Pancreas (tissue), 10 donors: ENCODE results near the gene GPC5. TPM values are rescaled to one million over a fixed set of nuclear protein-coding genes. Genes with fewer than 3 reads are reported as not detected.

Experiments
- ATAC-seq, 4 donors: fragments of 200-7000 bp; cut with Tn5 transposase; one replicate each; pipeline versions ENCODE4 v1.8.0 to v1.9.1; 2020; ENCODE audit warnings: mild to moderate bottlenecking in 4 of 4, moderate library complexity in 4 of 4
- DNase-seq, 6 donors: peaks; one replicate each; pipeline ENCODE4 v3.0.0-alpha.2; 2020
- FAIRE-seq: peaks from 2 replicates; lab custom pipeline; 2012; peaks lifted over from hg19 to GRCh38; lab: Jason Lieb, UNC
- H3K27ac ChIP-seq, 4 donors: fragments of 200-600 bp; sonication (generic); 1 replicate in 3 of 4; 2 replicates in 1 of 4; pipeline versions ENCODE4 v1.5.0 to v1.8.0; 2020
- H3K27me3 ChIP-seq, 4 donors: fragments of 200-600 bp; one replicate each; pipeline ENCODE4 v1.8.0; 2021
- H3K36me3 ChIP-seq, 3 donors: fragments of 200-600 bp; sonication (generic) in 1 of 3; one replicate each; pipeline versions ENCODE4 v1.5.0 to v1.8.0; 2020 to 2021
- H3K4me1 ChIP-seq, 3 donors: fragments of 200-600 bp; one replicate each; pipeline ENCODE4 v1.8.0; 2021
- H3K4me3 ChIP-seq, 4 donors: fragments of 200-600 bp; sonication (generic) in 2 of 4; one replicate each; pipeline versions ENCODE4 v1.5.0 to v1.8.0; 2020 to 2021
- H3K9me3 ChIP-seq, 4 donors: fragments of 200-600 bp; one replicate each; pipeline ENCODE4 v1.8.0; 2021
- WGBS, 2 donors: extraction: QIAGEN DNeasy Blood & Tissue Kit; methylation state at CpG; one replicate each; pipeline ENCODE4 v1.1.7; 2013; 5-methylcytosine and 5-hydroxymethylcytosine counted together
- intact Hi-C, 3 donors: fragments of 100-400 bp; cut with DNase I; formaldehyde crosslinking; loops; one replicate each; pipeline versions ENCODE4 v1.11.1 to v1.14.2; 2022
- polyA plus RNA-seq, 2 donors: library from polyadenylated mRNA; stranded (reverse); fragments of 200-250 nt; gene quantifications; one replicate each; pipeline ENCODE4 v1.2.3, GENCODE V29; 2013
- total RNA-seq, 6 donors: library from RNA; stranded (reverse); fragmentation: NEBNext Ultra II Directional in 4 of 6; extraction: Animal tissue kit (Norgen Biotek cat#: 25700) in 4 of 6; gene quantifications; one replicate each; pipeline versions ENCODE4 v1.2.1 to v1.2.4, GENCODE V29; 2021 to 2023
- TF ChIP-seq, protein P1 (sequence below), 4 donors: fragments of 200-600 bp; sonication (generic) in 3 of 4; IDR thresholded peaks; one replicate each; pipeline versions ENCODE4 v1.5.0 to v1.8.0; 2021; ENCODE audit warnings: antibody characterized with exemption in 4 of 4
- donor health status: healthy with polysubstance abuse.
- donor health status: DM: no; HTN: no; CAD: no; lungs with moderate emphysema.
- donor health status: DM: no; HTN: no; CAD: no.
- donor health status: control.
- donor health status: control.
- donor health status: Bipolar disorder and iron deficiency.
- donor health status: DM: yes; HTN: yes; CAD: no.
- donor health status: DM: no; HTN: no; CAD: no.
- donor health status: DM: no; HTN: no; CAD: no.
- donor health status: DM: yes; HTN: yes; CAD: no.

The GPC5 gene
- total and polyA plus RNA-seq, 8 donors: 0.12 to 0.35 (median 0.35) TPM; not detected in 5

DNA sequence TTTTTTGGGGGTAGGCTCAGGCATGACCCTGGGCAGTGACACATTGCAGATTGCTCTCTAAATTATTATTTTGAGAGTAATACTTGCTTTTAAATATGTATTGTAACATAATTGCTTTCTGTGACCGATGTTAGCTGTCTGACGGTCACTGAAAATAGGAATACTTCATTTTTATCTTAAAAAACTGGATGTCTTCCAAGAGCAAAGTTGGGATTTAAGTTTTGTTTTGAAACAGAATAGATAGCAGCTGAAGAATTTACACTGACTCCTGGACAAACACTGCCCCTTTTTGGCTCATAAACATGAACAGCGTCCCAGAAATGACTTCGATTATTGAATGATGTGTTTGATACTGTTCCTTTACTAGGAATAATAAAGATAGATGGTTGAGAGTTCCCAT is 535.9 kb downstream of the GPC5 start:
- no peak overlapping the region for H3K4me3 ChIP-seq
- 21 to 36% methylated on average over 4 of the region's 4 CpGs for WGBS, 2 donors
- no peaks in the 10 kb centered on the region for H3K9me3 ChIP-seq
- H3K4me1 ChIP-seq: no peaks in the 10 kb centered on the region
- DNase-seq (no peak), FAIRE-seq (no peak), ATAC-seq (no peak)
- TF ChIP-seq, protein P1, sequence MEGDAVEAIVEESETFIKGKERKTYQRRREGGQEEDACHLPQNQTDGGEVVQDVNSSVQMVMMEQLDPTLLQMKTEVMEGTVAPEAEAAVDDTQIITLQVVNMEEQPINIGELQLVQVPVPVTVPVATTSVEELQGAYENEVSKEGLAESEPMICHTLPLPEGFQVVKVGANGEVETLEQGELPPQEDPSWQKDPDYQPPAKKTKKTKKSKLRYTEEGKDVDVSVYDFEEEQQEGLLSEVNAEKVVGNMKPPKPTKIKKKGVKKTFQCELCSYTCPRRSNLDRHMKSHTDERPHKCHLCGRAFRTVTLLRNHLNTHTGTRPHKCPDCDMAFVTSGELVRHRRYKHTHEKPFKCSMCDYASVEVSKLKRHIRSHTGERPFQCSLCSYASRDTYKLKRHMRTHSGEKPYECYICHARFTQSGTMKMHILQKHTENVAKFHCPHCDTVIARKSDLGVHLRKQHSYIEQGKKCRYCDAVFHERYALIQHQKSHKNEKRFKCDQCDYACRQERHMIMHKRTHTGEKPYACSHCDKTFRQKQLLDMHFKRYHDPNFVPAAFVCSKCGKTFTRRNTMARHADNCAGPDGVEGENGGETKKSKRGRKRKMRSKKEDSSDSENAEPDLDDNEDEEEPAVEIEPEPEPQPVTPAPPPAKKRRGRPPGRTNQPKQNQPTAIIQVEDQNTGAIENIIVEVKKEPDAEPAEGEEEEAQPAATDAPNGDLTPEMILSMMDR (IDR thresholded peaks at IDR 0.05): no peak
- no peak overlapping the region for H3K27ac ChIP-seq
- intact Hi-C loops: no loop called here
- H3K27me3 ChIP-seq: no peaks in the 10 kb centered on the region
- no peaks in the 10 kb centered on the region for H3K36me3 ChIP-seq

DNA sequence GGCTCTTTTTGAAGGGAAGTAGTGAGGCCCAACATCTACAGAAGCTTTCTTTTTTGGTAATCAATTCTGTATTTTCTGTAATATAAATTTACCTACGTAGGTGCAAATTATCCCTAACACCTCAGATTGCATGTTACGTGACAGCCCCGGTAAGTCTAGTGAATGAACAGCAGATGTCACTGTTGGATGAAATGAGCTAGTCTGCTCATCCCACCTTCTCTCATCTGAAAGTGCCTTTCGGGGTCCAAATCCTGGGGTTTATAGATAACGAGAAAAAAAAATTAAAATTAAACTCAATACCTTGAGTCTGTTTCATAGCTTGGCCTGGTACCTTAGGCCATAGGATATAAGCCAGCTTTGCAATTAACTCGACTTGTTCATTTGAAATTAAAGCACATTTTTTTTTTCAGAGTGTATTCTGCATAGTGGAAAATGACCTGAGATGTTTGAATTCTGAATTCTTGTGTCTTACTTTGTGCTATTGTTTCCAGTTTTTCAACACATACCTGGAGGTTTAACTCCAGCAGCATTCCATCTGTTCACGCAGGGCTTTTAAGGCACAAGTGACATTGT is 548.2 kb downstream of the GPC5 start:
- peak; percentile 47 for FAIRE-seq
- no peak for DNase-seq
- H3K27me3 ChIP-seq: no peaks in the 10 kb centered on the region
- intact Hi-C loops: no loop called here
- H3K4me3 ChIP-seq: no peak overlapping the region
- no peaks in the 10 kb centered on the region for H3K36me3 ChIP-seq
- TF ChIP-seq, protein P1 (IDR thresholded peaks at IDR 0.05): peak in 2 of 4 donors; percentile 11 to 44
- no peaks in the 10 kb centered on the region for H3K4me1 ChIP-seq
- no peak overlapping the region for H3K27ac ChIP-seq
- peak in 2 of 4 donors; percentile 50 to 64 for ATAC-seq
- WGBS, 2 donors: 22 to 23% methylated on average over 7 of the region's 7 CpGs
- H3K9me3 ChIP-seq: no peaks in the 10 kb centered on the region

DNA sequence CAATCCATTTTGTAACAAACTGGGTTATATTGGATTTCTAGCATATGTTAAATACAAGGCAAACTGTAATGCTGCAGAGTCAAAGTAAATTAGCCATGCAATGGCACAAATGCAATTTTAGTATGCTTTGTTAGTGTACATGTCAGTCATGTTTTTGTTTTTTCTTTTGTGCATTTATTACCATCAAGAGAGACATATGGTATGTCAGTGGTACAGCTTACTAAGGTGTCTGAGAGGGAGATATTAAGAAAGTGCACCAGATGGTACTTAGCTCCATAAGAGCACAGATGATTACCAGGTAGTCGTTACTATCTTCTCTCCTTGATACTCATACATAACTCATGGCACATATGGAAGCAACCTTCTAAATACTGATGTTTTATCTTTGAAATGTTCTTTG is 550.3 kb downstream of the GPC5 start:
- Histone ChIP-seq H3K4me3 (no peak overlapping the region), H3K27ac (no peak overlapping the region), H3K4me1 (no peaks in the 10 kb centered on the region), H3K27me3 (no peaks in the 10 kb centered on the region), H3K9me3 (no peaks in the 10 kb centered on the region), H3K36me3 (no peaks in the 10 kb centered on the region)
- FAIRE-seq (no peak), ATAC-seq (no peak), DNase-seq (no peak)
- 55 to 57% methylated on average over 1 of the region's 1 CpG for WGBS, 2 donors
- TF ChIP-seq, protein P1 (IDR thresholded peaks at IDR 0.05): no peak
- intact Hi-C loops: no loop called here

DNA sequence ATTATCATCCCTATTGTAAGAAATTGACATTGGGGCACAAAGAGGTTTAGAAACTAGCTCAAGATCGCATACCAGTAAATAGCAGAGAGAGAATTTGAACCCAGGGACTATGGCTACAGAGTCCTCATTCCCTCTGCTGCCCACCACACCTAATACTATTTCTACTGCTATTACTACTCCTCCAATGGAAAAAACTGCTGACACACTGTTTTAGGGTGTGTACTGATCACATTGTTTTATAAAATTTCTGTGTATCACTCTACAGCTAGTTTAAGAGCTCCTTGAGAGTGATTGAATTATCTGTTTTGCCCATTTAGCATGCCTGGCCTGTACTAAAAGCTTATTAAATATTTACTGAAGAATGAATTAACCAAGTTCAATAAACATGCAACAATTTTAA is 552.4 kb downstream of the GPC5 start:
- Histone ChIP-seq H3K27ac (no peak overlapping the region), H3K27me3 (no peaks in the 10 kb centered on the region), H3K4me3 (no peak overlapping the region), H3K4me1 (no peaks in the 10 kb centered on the region), H3K36me3 (no peaks in the 10 kb centered on the region), H3K9me3 (no peaks in the 10 kb centered on the region)
- FAIRE-seq (no peak), DNase-seq (no peak), ATAC-seq (no peak)
- TF ChIP-seq, protein P1 (IDR thresholded peaks at IDR 0.05): no peak
- WGBS, 2 donors: 86 to 97% methylated on average over 1 of the region's 1 CpG
- intact Hi-C loops: loop anchor here in 1 of 3 donors (10.0 kb wide), 1 partner anchor 124 kb away; no protein-coding TSS in a partner anchor
